ENCODE data around the gene RMC1. TPM values are rescaled to one million over a fixed set of nuclear protein-coding genes. Genes with fewer than 3 reads are reported as not detected.

Gene RMC1
- total RNA-seq, 1 experiment from 2014 or later: 38.4 TPM

DNA sequence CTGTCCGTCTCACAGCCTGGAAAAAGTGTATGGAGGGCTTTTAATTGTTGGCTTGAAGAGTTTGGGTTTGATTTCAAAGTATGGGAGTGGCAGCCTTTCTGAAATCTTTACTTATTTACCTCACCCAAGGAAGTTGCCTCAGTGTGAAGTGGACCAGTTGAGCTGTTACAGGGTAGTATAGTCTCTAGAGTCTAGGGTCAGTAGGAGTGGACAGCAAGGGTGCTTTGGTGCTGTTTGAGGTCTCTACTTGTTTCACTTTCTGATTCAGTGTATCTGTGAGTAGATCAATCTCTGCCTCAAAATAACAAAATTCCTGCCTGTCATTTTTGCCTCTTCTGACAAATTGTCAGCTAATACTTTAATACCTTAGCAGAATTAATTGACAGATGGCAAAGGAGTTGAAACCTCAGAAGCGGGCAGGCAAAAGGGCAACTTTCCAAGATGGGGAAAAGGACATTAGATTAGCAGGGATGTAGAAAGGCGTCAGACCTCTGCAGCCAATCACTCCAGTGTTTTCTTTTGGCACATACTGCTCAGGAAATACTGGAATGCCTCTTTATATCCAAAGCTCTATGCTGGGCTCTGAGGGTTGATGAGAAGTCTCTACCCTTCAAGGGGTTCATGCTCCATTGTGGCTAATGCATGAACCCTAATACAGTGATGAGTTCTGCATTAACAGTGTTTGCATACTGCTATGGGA is 44.3 kb upstream of the RMC1 start:
- peaks cover 10 to 28% of the 10 kb centered on the region in 2 experiments for H3K4me1 ChIP-seq (ENCODE audit: control insufficient read depth in 1 of 2, insufficient read depth in 2 of 2, low read length in 2 of 2)
- H3K27me3 ChIP-seq (ENCODE audit: insufficient read depth, low read length): no peaks in the 10 kb centered on the region
- peaks cover 7 to 11% of the 10 kb centered on the region in 2 experiments for H3K36me3 ChIP-seq (ENCODE audit: control insufficient read depth in 1 of 2, insufficient read depth in 2 of 2, low read length in 2 of 2)
- intact Hi-C loops (cut with micrococcal nuclease): no loop called here
- TF ChIP-seq CBX3 (IDR thresholded peaks at IDR 0.05; ENCODE audit: low read depth) (no peak), EGR1 (IDR thresholded peaks at IDR 0.05; ENCODE audit: low read depth) (no peak), POLR2AphosphoS5 (IDR thresholded peaks at IDR 0.05; ENCODE audit: low read depth, low read length) (no peak), CEBPB (IDR thresholded peaks at IDR 0.05; ENCODE audit: low read depth) (no peak), SIN3A (IDR thresholded peaks at IDR 0.05; ENCODE audit: low read depth) (no peak), TCF7L2 (IDR thresholded peaks at IDR 0.05; ENCODE audit: borderline replicate concordance, extremely low read depth, insufficient read depth, insufficient read length) (no peak), ELF1 (IDR thresholded peaks at IDR 0.05; ENCODE audit: borderline replicate concordance, low read depth) (no peak), ZFX (IDR thresholded peaks at IDR 0.05) (no peak)
- TF ChIP-seq, protein P1, sequence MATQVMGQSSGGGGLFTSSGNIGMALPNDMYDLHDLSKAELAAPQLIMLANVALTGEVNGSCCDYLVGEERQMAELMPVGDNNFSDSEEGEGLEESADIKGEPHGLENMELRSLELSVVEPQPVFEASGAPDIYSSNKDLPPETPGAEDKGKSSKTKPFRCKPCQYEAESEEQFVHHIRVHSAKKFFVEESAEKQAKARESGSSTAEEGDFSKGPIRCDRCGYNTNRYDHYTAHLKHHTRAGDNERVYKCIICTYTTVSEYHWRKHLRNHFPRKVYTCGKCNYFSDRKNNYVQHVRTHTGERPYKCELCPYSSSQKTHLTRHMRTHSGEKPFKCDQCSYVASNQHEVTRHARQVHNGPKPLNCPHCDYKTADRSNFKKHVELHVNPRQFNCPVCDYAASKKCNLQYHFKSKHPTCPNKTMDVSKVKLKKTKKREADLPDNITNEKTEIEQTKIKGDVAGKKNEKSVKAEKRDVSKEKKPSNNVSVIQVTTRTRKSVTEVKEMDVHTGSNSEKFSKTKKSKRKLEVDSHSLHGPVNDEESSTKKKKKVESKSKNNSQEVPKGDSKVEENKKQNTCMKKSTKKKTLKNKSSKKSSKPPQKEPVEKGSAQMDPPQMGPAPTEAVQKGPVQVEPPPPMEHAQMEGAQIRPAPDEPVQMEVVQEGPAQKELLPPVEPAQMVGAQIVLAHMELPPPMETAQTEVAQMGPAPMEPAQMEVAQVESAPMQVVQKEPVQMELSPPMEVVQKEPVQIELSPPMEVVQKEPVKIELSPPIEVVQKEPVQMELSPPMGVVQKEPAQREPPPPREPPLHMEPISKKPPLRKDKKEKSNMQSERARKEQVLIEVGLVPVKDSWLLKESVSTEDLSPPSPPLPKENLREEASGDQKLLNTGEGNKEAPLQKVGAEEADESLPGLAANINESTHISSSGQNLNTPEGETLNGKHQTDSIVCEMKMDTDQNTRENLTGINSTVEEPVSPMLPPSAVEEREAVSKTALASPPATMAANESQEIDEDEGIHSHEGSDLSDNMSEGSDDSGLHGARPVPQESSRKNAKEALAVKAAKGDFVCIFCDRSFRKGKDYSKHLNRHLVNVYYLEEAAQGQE (IDR thresholded peaks at IDR 0.05; ENCODE audit: low read depth): no peak
- TF ChIP-seq, protein P2, sequence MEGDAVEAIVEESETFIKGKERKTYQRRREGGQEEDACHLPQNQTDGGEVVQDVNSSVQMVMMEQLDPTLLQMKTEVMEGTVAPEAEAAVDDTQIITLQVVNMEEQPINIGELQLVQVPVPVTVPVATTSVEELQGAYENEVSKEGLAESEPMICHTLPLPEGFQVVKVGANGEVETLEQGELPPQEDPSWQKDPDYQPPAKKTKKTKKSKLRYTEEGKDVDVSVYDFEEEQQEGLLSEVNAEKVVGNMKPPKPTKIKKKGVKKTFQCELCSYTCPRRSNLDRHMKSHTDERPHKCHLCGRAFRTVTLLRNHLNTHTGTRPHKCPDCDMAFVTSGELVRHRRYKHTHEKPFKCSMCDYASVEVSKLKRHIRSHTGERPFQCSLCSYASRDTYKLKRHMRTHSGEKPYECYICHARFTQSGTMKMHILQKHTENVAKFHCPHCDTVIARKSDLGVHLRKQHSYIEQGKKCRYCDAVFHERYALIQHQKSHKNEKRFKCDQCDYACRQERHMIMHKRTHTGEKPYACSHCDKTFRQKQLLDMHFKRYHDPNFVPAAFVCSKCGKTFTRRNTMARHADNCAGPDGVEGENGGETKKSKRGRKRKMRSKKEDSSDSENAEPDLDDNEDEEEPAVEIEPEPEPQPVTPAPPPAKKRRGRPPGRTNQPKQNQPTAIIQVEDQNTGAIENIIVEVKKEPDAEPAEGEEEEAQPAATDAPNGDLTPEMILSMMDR (IDR thresholded peaks at IDR 0.05 in 2 of 3, conservative IDR thresholded peaks at IDR 0.05 in 1 of 3; ENCODE audit: borderline replicate concordance in 1 of 3, insufficient read depth in 1 of 3, low read depth in 2 of 3, low read length in 2 of 3): no peak
- no peak for ATAC-seq
- H4K20me1 ChIP-seq (ENCODE audit: insufficient read depth): peaks cover 13% of the 10 kb centered on the region; the same call in 1 of the 2 replicates
- H3K9me3 ChIP-seq (ENCODE audit: control insufficient read depth in 1 of 2, insufficient read depth in 1 of 2, low read depth in 1 of 2, low read length in 2 of 2): no peaks in the 10 kb centered on the region
- H3K4me2 ChIP-seq (ENCODE audit: low read length): no peak overlapping the region
- BruUV-seq (replicated peaks): no TSS peak
- no peak for DNase-seq (ENCODE audit: low read depth, low spot score)
- H2AFZ ChIP-seq (ENCODE audit: low read depth, low read length, poor library complexity, severe bottlenecking): no peak overlapping the region
- CTCF ChIA-PET: no interaction called here
- POLR2A ChIA-PET: no interaction called here
- RAD21 ChIA-PET (ENCODE audit: low non-redundant PET in 1 of 2, low total read pairs in 2 of 2, uncharacterized antibody in 2 of 2, unreplicated experiment in 2 of 2): no interaction called here
- H3K79me2 ChIP-seq (ENCODE audit: insufficient read depth, low read length): peaks cover 95% of the 10 kb centered on the region
- no peak overlapping the region for H3K9ac ChIP-seq (ENCODE audit: low read length)
- no peak overlapping the region for H3K27ac ChIP-seq (ENCODE audit: low read depth, low read length)
- H3K9me2 ChIP-seq (ENCODE audit: insufficient read depth): no peaks in the 10 kb centered on the region
- H3K4me3 ChIP-seq (replicated peaks in 1 of 2; ENCODE audit: low read depth in 1 of 2, low read length in 2 of 2): no peak overlapping the region

Data from HCT116 (cell line).